Prostate gland (tissue), 2 donors: ENCODE measurements around the gene TGIF1. TPM values are rescaled to one million over a fixed set of nuclear protein-coding genes. Genes with fewer than 3 reads are reported as not detected.

Source experiments
- DNase-seq: peaks from one replicate; pipeline ENCODE4 v3.0.0-alpha.2; 2019; ENCODE audit warnings: low spot score
- H3K27ac ChIP-seq, 2 donors: fragments of 200-600 bp; sonication (generic); 2 replicates each; pipeline ENCODE4 v1.5.1; 2017 to 2019
- H3K27me3 ChIP-seq: fragments of 200-600 bp; sonication (generic); replicated peaks from 2 replicates; pipeline ENCODE4 v1.5.1; 2019; ENCODE audit not compliant: insufficient read depth
- H3K36me3 ChIP-seq, 2 donors: fragments of 200-600 bp; sonication (generic); 1 replicate in 1 of 2; 2 replicates in 1 of 2; pipeline versions ENCODE4 v1.5.1 to v1.8.1; 2017 to 2019
- H3K4me1 ChIP-seq: fragments of 200-600 bp; sonication (generic); replicated peaks from 2 replicates; pipeline ENCODE4 v1.5.1; 2019
- H3K4me3 ChIP-seq, 2 donors: fragments of 200-600 bp; sonication (generic); 2 replicates each; pipeline ENCODE4 v1.5.1; 2017 to 2019
- H3K9me3 ChIP-seq: fragments of 200-600 bp; sonication (generic); 2 replicates; pipeline ENCODE4 v1.5.1; 2017
- POLR2A ChIP-seq: fragments of 450-650 bp; IDR thresholded peaks from one replicate; pipeline ENCODE4 v1.6.1; 2016; ENCODE audit warnings: antibody characterized with exemption, mild to moderate bottlenecking
- POLR2AphosphoS5 ChIP-seq: sonication (generic); formaldehyde crosslinking; IDR thresholded peaks from one replicate; pipeline ENCODE4 v1.6.1; 2017; ENCODE audit warnings: antibody characterized with exemption
- WGBS: methylation state at CpG from one replicate; pipeline ENCODE4 v1.1.5; 2018; 5-methylcytosine and 5-hydroxymethylcytosine counted together
- intact Hi-C: fragments of 100-400 bp; cut with DNase I; formaldehyde crosslinking; loops from one replicate; pipeline ENCODE4 v1.14.2; 2022
- total RNA-seq, 2 donors: library from RNA; depleted of rRNA; stranded (reverse); fragments of >200 nt; gene quantifications; one replicate each; pipeline ENCODE4 v1.1.0, GENCODE V29; 2016
- TF ChIP-seq, protein P1 (sequence below), 4 experiments: fragments of 200-600 bp in 2 of 4; fragments of 450-650 bp in 2 of 4; sonication (generic) in 2 of 4; IDR thresholded peaks; 1 replicate in 3 of 4; 2 replicates in 1 of 4; pipeline ENCODE4 v1.5.1; 2016 to 2019; ENCODE audit warnings: antibody characterized with exemption in 4 of 4, mild to moderate bottlenecking in 2 of 4, moderate library complexity in 2 of 4

The TGIF1 gene
- total RNA-seq, 2 donors from 2014 or later: 124 to 151 TPM

DNA sequence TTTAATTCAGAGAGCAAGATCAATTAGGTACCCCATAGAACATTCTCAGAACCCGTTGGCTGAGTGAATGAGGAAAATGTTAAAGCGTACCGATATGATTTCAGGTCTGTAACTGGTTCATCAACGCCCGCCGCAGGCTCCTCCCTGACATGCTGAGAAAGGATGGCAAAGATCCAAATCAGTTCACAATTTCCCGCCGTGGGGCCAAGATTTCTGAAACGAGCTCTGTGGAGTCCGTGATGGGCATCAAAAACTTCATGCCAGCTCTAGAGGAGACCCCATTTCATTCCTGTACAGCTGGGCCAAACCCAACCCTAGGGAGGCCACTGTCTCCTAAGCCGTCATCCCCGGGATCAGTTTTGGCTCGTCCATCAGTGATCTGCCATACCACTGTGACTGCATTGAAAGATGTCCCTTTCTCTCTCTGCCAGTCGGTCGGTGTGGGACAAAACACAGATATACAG, 7.3 kb downstream of the TGIF1 start:
- Histone ChIP-seq H3K9me3 (no peaks in the 10 kb centered on the region), H3K4me3 (peak overlapping the region in 1 of 2 donors; percentile 0), H3K4me1 (peaks cover 28% of the 10 kb centered on the region), H3K27ac (peak overlapping the region; percentile 99), H3K36me3 (no peaks in the 10 kb centered on the region), H3K27me3 (no peaks in the 10 kb centered on the region)
- 52% methylated on average over 15 of the region's 15 CpGs for WGBS
- TF ChIP-seq POLR2AphosphoS5 (no peak), POLR2A (no peak)
- TF ChIP-seq, protein P1, sequence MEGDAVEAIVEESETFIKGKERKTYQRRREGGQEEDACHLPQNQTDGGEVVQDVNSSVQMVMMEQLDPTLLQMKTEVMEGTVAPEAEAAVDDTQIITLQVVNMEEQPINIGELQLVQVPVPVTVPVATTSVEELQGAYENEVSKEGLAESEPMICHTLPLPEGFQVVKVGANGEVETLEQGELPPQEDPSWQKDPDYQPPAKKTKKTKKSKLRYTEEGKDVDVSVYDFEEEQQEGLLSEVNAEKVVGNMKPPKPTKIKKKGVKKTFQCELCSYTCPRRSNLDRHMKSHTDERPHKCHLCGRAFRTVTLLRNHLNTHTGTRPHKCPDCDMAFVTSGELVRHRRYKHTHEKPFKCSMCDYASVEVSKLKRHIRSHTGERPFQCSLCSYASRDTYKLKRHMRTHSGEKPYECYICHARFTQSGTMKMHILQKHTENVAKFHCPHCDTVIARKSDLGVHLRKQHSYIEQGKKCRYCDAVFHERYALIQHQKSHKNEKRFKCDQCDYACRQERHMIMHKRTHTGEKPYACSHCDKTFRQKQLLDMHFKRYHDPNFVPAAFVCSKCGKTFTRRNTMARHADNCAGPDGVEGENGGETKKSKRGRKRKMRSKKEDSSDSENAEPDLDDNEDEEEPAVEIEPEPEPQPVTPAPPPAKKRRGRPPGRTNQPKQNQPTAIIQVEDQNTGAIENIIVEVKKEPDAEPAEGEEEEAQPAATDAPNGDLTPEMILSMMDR (IDR thresholded peaks at IDR 0.05): no peak
- intact Hi-C loops: no loop called here
- DNase-seq: no peak

GRCh38 chr18:3458378-3458777, 8.4 kb downstream of the TGIF1 start:
- TF ChIP-seq, protein P1 (IDR thresholded peaks at IDR 0.05): no peak
- TF ChIP-seq POLR2A: no peak
- intact Hi-C loops: no loop called here

DNA sequence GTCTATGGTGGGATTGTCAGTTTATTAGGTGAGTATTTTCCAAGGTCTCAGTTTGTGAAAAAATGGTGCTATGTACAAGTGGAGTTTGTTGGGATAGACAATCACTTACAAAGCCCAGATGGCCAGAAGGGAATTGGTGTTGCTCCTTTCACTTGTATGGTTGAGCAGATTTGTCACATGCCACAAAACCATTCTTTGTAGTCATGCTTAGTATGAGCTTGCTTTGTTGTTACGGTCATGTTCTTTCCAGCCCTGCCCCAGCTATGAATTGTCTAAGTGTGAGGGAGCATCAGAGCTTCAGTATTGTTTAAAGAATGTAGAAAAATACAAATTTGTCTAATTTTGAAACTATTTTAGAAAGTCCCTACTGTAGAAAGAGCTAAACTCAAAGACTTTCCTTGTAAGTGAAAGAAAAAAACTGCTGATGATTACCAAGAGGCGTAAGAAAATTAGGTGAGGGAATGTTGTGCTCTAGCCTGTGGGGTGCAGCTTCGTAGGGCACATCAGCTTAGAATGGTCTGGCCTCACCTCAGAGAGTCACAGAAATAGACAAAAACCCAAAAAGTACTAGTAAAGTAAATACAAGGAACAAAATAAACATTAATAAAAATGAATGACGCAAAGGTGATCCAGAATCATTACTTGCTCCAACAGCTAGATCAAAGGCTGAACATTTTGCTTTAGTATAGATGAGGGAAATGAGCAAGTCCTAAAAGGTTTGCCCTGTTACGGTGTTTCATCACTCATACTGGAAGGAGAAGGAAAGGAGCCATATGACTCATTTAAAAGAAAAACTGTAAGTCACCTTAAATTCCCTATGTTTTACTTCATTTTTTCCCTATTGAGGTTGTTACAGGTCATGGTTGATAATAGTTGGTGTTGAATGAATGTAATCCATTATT, 9.2 kb downstream of the TGIF1 start:
- H3K9me3 ChIP-seq: no peaks in the 10 kb centered on the region
- no peak for DNase-seq
- H3K27ac ChIP-seq: peak overlapping the region; percentile 50 to 59
- H3K4me1 ChIP-seq: peaks cover 28% of the 10 kb centered on the region
- no peaks in the 10 kb centered on the region for H3K27me3 ChIP-seq
- H3K36me3 ChIP-seq: no peaks in the 10 kb centered on the region
- intact Hi-C loops: no loop called here
- WGBS: 51% methylated on average over 5 of the region's 5 CpGs
- H3K4me3 ChIP-seq: no peak overlapping the region
- TF ChIP-seq, protein P1 (IDR thresholded peaks at IDR 0.05): peak in 1 of 4 experiments; percentile 11
- TF ChIP-seq POLR2A (no peak), POLR2AphosphoS5 (peak; percentile 34)

More at GRCh38 chr18:3458378-3458777, 8.4 kb downstream of the TGIF1 start:
- DNase-seq: no peak
- H3K9me3 ChIP-seq: no peaks in the 10 kb centered on the region
- H3K4me1 ChIP-seq: peaks cover 28% of the 10 kb centered on the region
- WGBS: 71% methylated on average over 3 of the region's 3 CpGs
- H3K36me3 ChIP-seq: no peaks in the 10 kb centered on the region
- H3K4me3 ChIP-seq: no peak overlapping the region
- H3K27ac ChIP-seq: peak overlapping the region in 1 of 2 donors; percentile 59
- H3K27me3 ChIP-seq: no peaks in the 10 kb centered on the region

GRCh38 chr18:3460823-3461398, 10.9 kb downstream of the TGIF1 start:
- no peaks in the 10 kb centered on the region for H3K27me3 ChIP-seq
- no peaks in the 10 kb centered on the region for H3K9me3 ChIP-seq
- TF ChIP-seq POLR2A: no peak
- TF ChIP-seq, protein P1 (IDR thresholded peaks at IDR 0.05): no peak
- no peak for TF ChIP-seq POLR2AphosphoS5
- no peaks in the 10 kb centered on the region for H3K36me3 ChIP-seq
- peaks cover 22% of the 10 kb centered on the region for H3K4me1 ChIP-seq
- intact Hi-C loops: no loop called here
- WGBS: 95% methylated on average over 4 of the region's 4 CpGs
- H3K27ac ChIP-seq: no peak overlapping the region
- no peak for DNase-seq
- no peak overlapping the region for H3K4me3 ChIP-seq
